H9 (cell line): ENCODE measurements around the gene RGL2. TPM values are rescaled to one million over a fixed set of nuclear protein-coding genes. Genes with fewer than 3 reads are reported as not detected.

Experiments used
- DNase-seq: peaks from one replicate; pipeline ENCODE4 v3.0.0-alpha.2; 2017
- H2AFZ ChIP-seq: one replicate; pipeline ENCODE4 v1.6.1; 2013; ENCODE audit warnings: mild to moderate bottlenecking, low read length, control low read depth, moderate library complexity
- H2AK5ac ChIP-seq: 2 replicates; pipeline ENCODE4 v1.6.1; 2013; ENCODE audit warnings: low read length, control low read depth, mixed read lengths; ENCODE audit not compliant: insufficient read length
- H2BK120ac ChIP-seq: one replicate; pipeline ENCODE4 v1.6.1; 2013; ENCODE audit warnings: low read depth, mild to moderate bottlenecking, low read length, control low read depth, inconsistent platforms; ENCODE audit not compliant: poor library complexity, severe bottlenecking
- H2BK12ac ChIP-seq: 2 replicates; pipeline ENCODE4 v1.6.1; 2013; ENCODE audit warnings: low read length, control low read depth, mixed read lengths, low read depth; ENCODE audit not compliant: insufficient read length
- H2BK15ac ChIP-seq: 2 replicates; pipeline ENCODE4 v1.6.1; 2013; ENCODE audit warnings: low read depth, low read length, control low read depth
- H2BK20ac ChIP-seq: one replicate; pipeline ENCODE4 v1.6.1; 2013; ENCODE audit warnings: low read depth, mild to moderate bottlenecking, low read length, control low read depth, inconsistent platforms; ENCODE audit not compliant: poor library complexity, severe bottlenecking
- H2BK5ac ChIP-seq: 2 replicates; pipeline ENCODE4 v1.6.1; 2013; ENCODE audit warnings: low read length, control low read depth, mixed read lengths; ENCODE audit not compliant: insufficient read length
- H3K14ac ChIP-seq: 2 replicates; pipeline ENCODE4 v1.6.1; 2013; ENCODE audit warnings: low read length, control low read depth; ENCODE audit not compliant: insufficient read depth
- H3K18ac ChIP-seq: 2 replicates; pipeline ENCODE4 v1.6.1; 2013; ENCODE audit warnings: low read depth, mild to moderate bottlenecking, mixed read lengths, low read length, control low read depth; ENCODE audit not compliant: insufficient read length
- H3K23ac ChIP-seq: 2 replicates; pipeline ENCODE4 v1.6.1; 2013; ENCODE audit warnings: low read length, control low read depth, mixed read lengths, low read depth; ENCODE audit not compliant: insufficient read length
- H3K23me2 ChIP-seq: 2 replicates; pipeline ENCODE4 v1.6.1; 2013; ENCODE audit warnings: low read depth, mild to moderate bottlenecking, mixed read lengths, low read length, control low read depth; ENCODE audit not compliant: insufficient read length, poor library complexity, severe bottlenecking
- H3K27ac ChIP-seq: 2 replicates; pipeline ENCODE4 v1.5.1; 2013; ENCODE audit warnings: low read length, control low read depth, mixed read lengths, low read depth; ENCODE audit not compliant: insufficient read length
- H3K27me3 ChIP-seq: 2 replicates; pipeline ENCODE4 v1.6.1; 2013; ENCODE audit warnings: low read length, control low read depth, inconsistent platforms; ENCODE audit not compliant: insufficient read depth
- H3K4ac ChIP-seq: 2 replicates; pipeline ENCODE4 v1.6.1; 2013; ENCODE audit warnings: low read depth, mild to moderate bottlenecking, control low read depth, inconsistent platforms, low read length, moderate library complexity
- H3K4me1 ChIP-seq: 2 replicates; pipeline ENCODE4 v1.6.1; 2013; ENCODE audit warnings: low read length, control low read depth, inconsistent platforms; ENCODE audit not compliant: insufficient read depth
- H3K4me2 ChIP-seq: 2 replicates; pipeline ENCODE4 v1.6.1; 2013; ENCODE audit warnings: low read length, control low read depth, mixed read lengths; ENCODE audit not compliant: insufficient read length, insufficient read depth
- H3K56ac ChIP-seq: 2 replicates; pipeline ENCODE4 v1.6.1; 2013; ENCODE audit warnings: low read depth, mild to moderate bottlenecking, mixed read lengths, low read length, control low read depth; ENCODE audit not compliant: insufficient read length
- H3K79me1 ChIP-seq: 2 replicates; pipeline ENCODE4 v1.6.1; 2013; ENCODE audit warnings: low read depth, mild to moderate bottlenecking, moderate library complexity, low read length, control low read depth, inconsistent platforms; ENCODE audit not compliant: insufficient read depth, poor library complexity, severe bottlenecking
- H3K79me2 ChIP-seq: 2 replicates; pipeline ENCODE4 v1.6.1; 2013; ENCODE audit warnings: low read length, control low read depth, inconsistent platforms; ENCODE audit not compliant: insufficient read depth
- H3K9ac ChIP-seq: 2 replicates; pipeline ENCODE4 v1.6.1; 2013; ENCODE audit warnings: low read length, control low read depth, mixed read lengths; ENCODE audit not compliant: insufficient read length; ENCODE audit errors: extremely low read depth
- H3K9me3 ChIP-seq: one replicate; pipeline ENCODE4 v1.6.1; 2013; ENCODE audit warnings: low read depth, low read length, inconsistent platforms; ENCODE audit not compliant: control insufficient read depth
- H3T11ph ChIP-seq: one replicate; pipeline ENCODE4 v1.6.1; 2013; ENCODE audit warnings: mild to moderate bottlenecking, low read length, control low read depth, inconsistent platforms
- H4K20me1 ChIP-seq: one replicate; pipeline ENCODE4 v1.6.1; 2013; ENCODE audit not compliant: control insufficient read depth, insufficient read length, insufficient read depth
- H4K5ac ChIP-seq: 2 replicates; pipeline ENCODE4 v1.6.1; 2013; ENCODE audit warnings: low read depth, mild to moderate bottlenecking, mixed read lengths, low read length, control low read depth; ENCODE audit not compliant: insufficient read length
- H4K8ac ChIP-seq: replicated peaks from 2 replicates; pipeline ENCODE4 v1.6.1; 2013; ENCODE audit warnings: low read length, control low read depth, mixed read lengths, low read depth; ENCODE audit not compliant: insufficient read length
- H4K91ac ChIP-seq: 2 replicates; pipeline ENCODE4 v1.6.1; 2013; ENCODE audit warnings: low read depth, mild to moderate bottlenecking, moderate library complexity, mixed read lengths, low read length, control low read depth; ENCODE audit not compliant: insufficient read length
- H3K27ac Mint-ChIP-seq, 3 experiments: 2 replicates in 2 of 3; 3 replicates in 1 of 3; pipeline ENCODE4 v1.8.0; 2020 to 2021; ENCODE audit warnings: mixed read lengths in 3 of 3, mild to moderate bottlenecking in 1 of 3, moderate library complexity in 1 of 3
- H3K27me3 Mint-ChIP-seq: 2 replicates; pipeline ENCODE4 v1.8.0; 2021; ENCODE audit warnings: low read depth, mild to moderate bottlenecking, moderate library complexity, mixed read lengths
- H3K36me3 Mint-ChIP-seq, 3 experiments: 2 replicates in 2 of 3; 3 replicates in 1 of 3; pipeline ENCODE4 v1.8.0; 2020 to 2021; ENCODE audit warnings: low read depth in 3 of 3, mixed read lengths in 3 of 3; ENCODE audit not compliant: insufficient read depth in 1 of 3
- H3K4me1 Mint-ChIP-seq, 2 experiments: 2 replicates each; pipeline ENCODE4 v1.8.0; 2020; ENCODE audit warnings: mixed read lengths in 2 of 2
- H3K4me3 Mint-ChIP-seq, 2 experiments: 2 replicates in 1 of 2; 3 replicates in 1 of 2; pipeline ENCODE4 v1.8.0; 2020 to 2021; ENCODE audit warnings: mild to moderate bottlenecking in 2 of 2, mixed read lengths in 2 of 2, moderate library complexity in 1 of 2
- H3K9me3 Mint-ChIP-seq, 2 experiments: 2 replicates in 1 of 2; 3 replicates in 1 of 2; pipeline ENCODE4 v1.8.0; 2020; ENCODE audit warnings: mild to moderate bottlenecking in 2 of 2, mixed read lengths in 2 of 2, moderate library complexity in 1 of 2
- CTCF ChIP-seq: fragments of 200-600 bp; sonication (generic); conservative IDR thresholded peaks from 3 replicates; pipeline ENCODE4 v1.8.0; 2021; ENCODE audit warnings: antibody characterized with exemption, mild to moderate bottlenecking
- WGBS: extraction: QIAGEN DNeasy Blood & Tissue Kit; methylation state at CpG from one replicate; pipeline ENCODE4 v1.1.7; 2013; ENCODE audit warnings: missing lambda C conversion rate, low lambda C conversion rate, mixed read lengths; ENCODE audit not compliant: insufficient read length; ENCODE audit errors: extremely low coverage; 5-methylcytosine and 5-hydroxymethylcytosine counted together
- total RNA-seq: library from RNA; stranded (reverse); gene quantifications from 2 replicates; pipeline ENCODE4 v1.2.1, GENCODE V29; 2021

Gene RGL2
- total RNA-seq, 1 experiment from 2014 or later = 74.3 TPM

- no peaks in the 10 kb centered on the region for H3K4me1 ChIP-seq
- H2BK15ac ChIP-seq = no peak within 1 kb of the TSS
- H3K23me2 ChIP-seq = peaks cover 31% of the 10 kb centered on the region
- H2BK120ac ChIP-seq = no peak within 1 kb of the TSS
- H3K4me3 Mint-ChIP-seq = peak within 1 kb of the TSS; percentile 83 to 97
- no peak within 1 kb of the TSS for H3K4ac ChIP-seq
- H3K9ac ChIP-seq = peak within 1 kb of the TSS; percentile 61
- H3K27ac Mint-ChIP-seq = peak within 1 kb of the TSS; percentile 41 to 95 (median 59); a peak in 4 of 7 replicates
- H3K4me2 ChIP-seq = peak within 1 kb of the TSS; percentile 92
- H2BK5ac ChIP-seq = no peak within 1 kb of the TSS
- H3T11ph ChIP-seq = no peak within 1 kb of the TSS
- no CpG with 5 or more reads among the region's 47 CpGs for WGBS
- H2AK5ac ChIP-seq = no peak within 1 kb of the TSS
- H3K27ac ChIP-seq = no peak within 1 kb of the TSS
- H3K23ac ChIP-seq = no peak within 1 kb of the TSS
- peak within 1 kb of the TSS; percentile 85 for H3K18ac ChIP-seq
- peak within 1 kb of the TSS; percentile 69; the same call in 1 of the 2 replicates for H3K14ac ChIP-seq
- H2AFZ ChIP-seq = no peak within 1 kb of the TSS
- peak; percentile 64 for DNase-seq
- H3K36me3 Mint-ChIP-seq = peaks cover 2 to 21% (median 13%) of the 10 kb centered on the region in 3 experiments; a peak in 5 of 7 replicates
- no peak for TF ChIP-seq CTCF
- H4K20me1 ChIP-seq = no peaks in the 10 kb centered on the region
- no peaks in the 10 kb centered on the region for H3K9me3 ChIP-seq
- no peaks in the 10 kb centered on the region; the same call in 1 of the 2 replicates for H3K27me3 Mint-ChIP-seq
- no peaks in the 10 kb centered on the region for H3K27me3 ChIP-seq
- peaks cover 38 to 43% of the 10 kb centered on the region in 2 experiments for H3K4me1 Mint-ChIP-seq
- H3K79me1 ChIP-seq = no peaks in the 10 kb centered on the region
- H3K79me2 ChIP-seq = no peaks in the 10 kb centered on the region; the same call in 1 of the 2 replicates
- H4K91ac ChIP-seq = no peak within 1 kb of the TSS
- H4K5ac ChIP-seq = no peak within 1 kb of the TSS
- H4K8ac ChIP-seq = no peak within 1 kb of the TSS
- no peak within 1 kb of the TSS for H2BK20ac ChIP-seq
- no peaks in the 10 kb centered on the region for H3K9me3 Mint-ChIP-seq
- no peak within 1 kb of the TSS for H3K56ac ChIP-seq
- no peak within 1 kb of the TSS for H2BK12ac ChIP-seq
These were observed 15.2 kb upstream of the RGL2 start, which contains the start of gene TAPBP for GRCh38 chr6:33313709-33314514. TSS of gene TAPBP (minus strand) at chr6:33314078. CDS start at chr6:33314041, 37 bp downstream.
